Central memory CD8-positive, alpha-beta T cell (primary cell): Measurements from ENCODE around the gene MED19.
"Not testable (repeated sequence)": the region's sequence is repeated elsewhere in the genome, so short reads cannot be mapped to it uniquely, and the experiment has no call there.

Experiments
- ATAC-seq: fragments of 150-1000 bp; cut with Tn5 transposase; replicated peaks from 2 replicates; pipeline ENCODE4 v1.10.0; 2022; ENCODE audit warnings: mild to moderate bottlenecking, moderate FRiP score, moderate number of reproducible peaks; ENCODE audit not compliant: poor library complexity, severe bottlenecking; ENCODE audit errors: extremely low read depth
- DNase-seq, 2 donors: peaks; one replicate each; pipeline ENCODE4 v3.0.0; 2021; ENCODE audit warnings: low spot score in 2 of 2
- H3K27ac Mint-ChIP-seq: one replicate; pipeline ENCODE4 v1.8.0; 2022; ENCODE audit warnings: low read depth, mild to moderate bottlenecking, moderate library complexity, mixed read lengths
- H3K27me3 Mint-ChIP-seq: one replicate; pipeline ENCODE4 v1.8.0; 2022; ENCODE audit warnings: mixed read lengths
- H3K36me3 Mint-ChIP-seq: one replicate; pipeline ENCODE4 v1.8.0; 2022; ENCODE audit warnings: mild to moderate bottlenecking, moderate library complexity, mixed read lengths; ENCODE audit not compliant: insufficient read depth
- H3K4me1 Mint-ChIP-seq: one replicate; pipeline ENCODE4 v1.8.0; 2022; ENCODE audit warnings: mixed read lengths
- H3K4me3 Mint-ChIP-seq: one replicate; pipeline ENCODE4 v1.8.0; 2022; ENCODE audit warnings: mild to moderate bottlenecking, moderate library complexity, mixed read lengths
- H3K9me3 Mint-ChIP-seq: one replicate; pipeline ENCODE4 v1.8.0; 2022; ENCODE audit warnings: mixed read lengths

The MED19 gene

GRCh38 chr11:57732661-57733060, 20.6 kb upstream of the MED19 start:
- Mint-ChIP-seq H3K4me3 (no peak overlapping the region), H3K36me3 (peaks cover 25% of the 10 kb centered on the region), H3K27me3 (no peaks in the 10 kb centered on the region), H3K4me1 (peaks cover 10% of the 10 kb centered on the region), H3K27ac (no peak overlapping the region), H3K9me3 (no peaks in the 10 kb centered on the region)
- no peak for ATAC-seq
- no peak for DNase-seq

- Mint-ChIP-seq H3K27ac (no peak overlapping the region), H3K4me3 (no peak overlapping the region), H3K36me3 (peaks cover 14% of the 10 kb centered on the region), H3K9me3 (no peaks in the 10 kb centered on the region), H3K27me3 (no peaks in the 10 kb centered on the region), H3K4me1 (peaks cover 15% of the 10 kb centered on the region)
- DNase-seq = no peak
- ATAC-seq = no peak
Measured at GRCh38 chr11:57729479-57729878, 17.5 kb upstream of the MED19 start.

GRCh38 chr11:57728829-57729228, 16.8 kb upstream of the MED19 start:
- DNase-seq (no peak), ATAC-seq (no peak)
- Mint-ChIP-seq H3K9me3 (no peaks in the 10 kb centered on the region), H3K36me3 (peaks cover 12% of the 10 kb centered on the region), H3K4me3 (no peak overlapping the region), H3K4me1 (peaks cover 15% of the 10 kb centered on the region), H3K27me3 (no peaks in the 10 kb centered on the region), H3K27ac (no peak overlapping the region)

GRCh38 chr11:57727185-57727584, 15.2 kb upstream of the MED19 start:
- H3K36me3 Mint-ChIP-seq = peaks cover 17% of the 10 kb centered on the region
- H3K9me3 Mint-ChIP-seq = no peaks in the 10 kb centered on the region
- H3K27ac Mint-ChIP-seq = no peak overlapping the region
- peaks cover 15% of the 10 kb centered on the region for H3K4me1 Mint-ChIP-seq
- no peaks in the 10 kb centered on the region for H3K27me3 Mint-ChIP-seq
- no peak overlapping the region for H3K4me3 Mint-ChIP-seq
- no peak for DNase-seq
- no peak for ATAC-seq

GRCh38 chr11:57716726-57717125, 4.7 kb upstream of the MED19 start:
- H3K9me3 Mint-ChIP-seq, ATAC-seq, H3K27me3 Mint-ChIP-seq, H3K27ac Mint-ChIP-seq, H3K4me3 Mint-ChIP-seq, DNase-seq: not testable (repeated sequence)
- Mint-ChIP-seq H3K36me3 (peaks cover 28% of the 10 kb centered on the region), H3K4me1 (peaks cover 20% of the 10 kb centered on the region)

GRCh38 chr11:57713835-57714234, 1.8 kb upstream of the MED19 start:
- no peaks in the 10 kb centered on the region for H3K27me3 Mint-ChIP-seq
- peak overlapping the region; percentile 93 for H3K4me3 Mint-ChIP-seq
- peaks cover 20% of the 10 kb centered on the region for H3K36me3 Mint-ChIP-seq
- no peak for ATAC-seq
- peak overlapping the region; percentile 94 for H3K27ac Mint-ChIP-seq
- peaks cover 32% of the 10 kb centered on the region for H3K4me1 Mint-ChIP-seq
- DNase-seq = no peak
- H3K9me3 Mint-ChIP-seq = no peaks in the 10 kb centered on the region

GRCh38 chr11:57712256-57713150, 488 bp upstream of the MED19 start, which contains the start of gene TMX2:
TSS of gene TMX2 (plus strand) at chr11:57712593. CDS start at chr11:57712619, 26 bp downstream.
- Mint-ChIP-seq H3K4me1 (peaks cover 43% of the 10 kb centered on the region), H3K4me3 (peak within 1 kb of the TSS; percentile 93), H3K27me3 (no peaks in the 10 kb centered on the region), H3K27ac (peak within 1 kb of the TSS; percentile 94), H3K36me3 (peaks cover 18% of the 10 kb centered on the region), H3K9me3 (no peaks in the 10 kb centered on the region)
- ATAC-seq = peak; percentile 96
- DNase-seq = peak; percentile 71 to 86

- Mint-ChIP-seq H3K4me1 (peaks cover 46% of the 10 kb centered on the region), H3K27me3 (no peaks in the 10 kb centered on the region), H3K9me3 (no peaks in the 10 kb centered on the region), H3K4me3 (no peak overlapping the region), H3K27ac (no peak overlapping the region), H3K36me3 (peaks cover 25% of the 10 kb centered on the region)
- no peak for ATAC-seq
- no peak for DNase-seq
Measured at GRCh38 chr11:57709802-57710367, 2.1 kb downstream of the MED19 start.

- H3K27ac Mint-ChIP-seq, H3K9me3 Mint-ChIP-seq, H3K27me3 Mint-ChIP-seq, H3K4me3 Mint-ChIP-seq, DNase-seq, ATAC-seq: not testable (repeated sequence)
- Mint-ChIP-seq H3K4me1 (peaks cover 19% of the 10 kb centered on the region), H3K36me3 (peaks cover 34% of the 10 kb centered on the region)
Measured at GRCh38 chr11:57705432-57705831, 6.6 kb downstream of the MED19 start.

- Mint-ChIP-seq H3K9me3 (no peaks in the 10 kb centered on the region), H3K27ac (no peak overlapping the region), H3K27me3 (no peaks in the 10 kb centered on the region), H3K4me3 (no peak overlapping the region), H3K36me3 (peaks cover 39% of the 10 kb centered on the region), H3K4me1 (peaks cover 14% of the 10 kb centered on the region)
- DNase-seq (no peak), ATAC-seq (no peak)
Measured at GRCh38 chr11:57704932-57705331, 7.1 kb downstream of the MED19 start.

GRCh38 chr11:57703341-57703740, 8.7 kb downstream of the MED19 start:
- no peak overlapping the region for H3K4me3 Mint-ChIP-seq
- no peak for DNase-seq
- peak overlapping the region; percentile 29 for H3K27ac Mint-ChIP-seq
- peaks cover 51% of the 10 kb centered on the region for H3K36me3 Mint-ChIP-seq
- H3K4me1 Mint-ChIP-seq = peaks cover 9% of the 10 kb centered on the region
- no peaks in the 10 kb centered on the region for H3K9me3 Mint-ChIP-seq
- no peak for ATAC-seq
- H3K27me3 Mint-ChIP-seq = no peaks in the 10 kb centered on the region

- ATAC-seq (no peak), DNase-seq (no peak)
- Mint-ChIP-seq H3K27ac (no peak overlapping the region), H3K4me1 (no peaks in the 10 kb centered on the region), H3K4me3 (no peak overlapping the region), H3K36me3 (peaks cover 68% of the 10 kb centered on the region), H3K27me3 (no peaks in the 10 kb centered on the region), H3K9me3 (no peaks in the 10 kb centered on the region)
Measured at GRCh38 chr11:57700425-57700824, 11.6 kb downstream of the MED19 start.

- no peak overlapping the region for H3K4me3 Mint-ChIP-seq
- H3K4me1 Mint-ChIP-seq = no peaks in the 10 kb centered on the region
- H3K36me3 Mint-ChIP-seq = peaks cover 70% of the 10 kb centered on the region
- H3K27ac Mint-ChIP-seq = no peak overlapping the region
- H3K27me3 Mint-ChIP-seq = no peaks in the 10 kb centered on the region
- no peak for DNase-seq
- H3K9me3 Mint-ChIP-seq = no peaks in the 10 kb centered on the region
- ATAC-seq = no peak
Measured at GRCh38 chr11:57699813-57700212, 12.2 kb downstream of the MED19 start.
